ENCODE results near the gene A3GALT2.

Gene A3GALT2

DNA sequence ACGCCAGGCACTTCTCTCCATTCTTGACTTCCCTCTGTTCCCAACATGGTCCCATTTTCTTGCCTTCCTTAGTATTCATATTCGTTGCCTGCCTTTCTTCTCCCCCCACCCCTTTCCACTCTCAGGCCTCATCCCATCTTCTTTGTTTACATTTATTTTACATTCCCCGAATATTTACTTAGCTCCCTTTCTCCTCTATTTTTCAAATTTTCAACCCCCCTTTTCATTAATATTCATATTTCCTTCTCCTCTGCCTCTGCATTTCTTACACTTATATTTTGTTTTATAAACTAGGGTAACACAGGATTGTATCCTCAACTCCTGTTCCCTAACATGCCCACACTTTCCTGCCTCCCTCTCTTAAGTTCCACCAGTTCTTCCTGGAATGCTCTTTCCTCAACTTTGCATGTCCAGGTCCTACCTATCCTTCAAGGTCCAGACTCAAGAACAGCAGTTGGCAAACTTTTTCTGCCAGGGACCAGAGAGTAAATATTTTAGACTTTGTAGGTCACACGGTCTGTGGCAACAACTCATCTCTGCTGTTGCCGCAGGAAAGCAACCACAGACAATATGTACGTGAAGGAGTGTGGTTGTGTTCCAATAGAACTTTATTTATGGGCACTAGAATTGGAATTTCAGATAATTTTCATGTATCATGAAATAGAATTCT lies 29.8 kb upstream of the A3GALT2 start:
- no peak for DNase-seq (ENCODE audit: low read depth in 2 of 2)

DNA sequence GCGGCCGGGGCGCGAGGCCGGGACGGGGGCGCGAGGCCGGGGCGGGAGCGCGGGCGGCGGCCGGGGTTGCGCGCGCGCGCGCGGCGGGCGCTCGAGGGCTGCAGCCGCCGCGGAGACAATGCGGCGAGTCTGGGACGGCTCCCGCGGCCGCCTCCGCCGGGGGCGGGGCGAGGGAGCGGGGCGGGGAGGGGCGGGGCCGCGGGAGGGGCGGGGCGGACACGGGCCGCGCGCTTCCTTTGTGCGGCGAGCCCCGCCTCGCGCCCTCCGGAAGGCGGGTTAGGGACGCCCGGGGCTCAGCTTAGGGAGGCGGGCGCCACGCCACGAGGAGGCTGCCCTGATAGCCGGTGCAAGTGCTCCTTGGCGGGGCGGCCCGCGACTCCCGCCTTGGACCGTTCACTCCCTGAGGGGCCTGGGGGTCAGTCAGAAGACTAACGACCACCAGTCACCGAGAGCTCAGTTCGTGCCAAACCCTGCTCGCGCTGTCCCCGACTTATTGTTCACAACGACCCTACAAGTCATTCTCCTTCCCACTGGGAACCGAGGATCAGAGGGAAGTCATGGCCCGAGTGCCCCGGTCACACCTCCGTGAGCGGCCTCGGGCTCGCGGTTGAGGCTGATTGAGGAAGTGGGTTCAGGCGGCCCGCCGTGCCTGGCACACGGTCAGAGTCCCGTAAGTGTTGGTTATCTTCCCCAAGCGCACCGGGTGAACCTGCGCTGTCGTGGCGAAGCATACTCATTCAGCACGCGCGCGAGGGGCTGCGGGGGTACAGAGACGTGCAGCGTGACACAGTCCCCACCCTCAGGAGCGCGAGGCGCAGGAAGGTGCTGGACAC lies 29.1 kb upstream of the A3GALT2 start:
- peak; percentile 54 to 65 for DNase-seq (ENCODE audit: low read depth in 2 of 2)

DNA sequence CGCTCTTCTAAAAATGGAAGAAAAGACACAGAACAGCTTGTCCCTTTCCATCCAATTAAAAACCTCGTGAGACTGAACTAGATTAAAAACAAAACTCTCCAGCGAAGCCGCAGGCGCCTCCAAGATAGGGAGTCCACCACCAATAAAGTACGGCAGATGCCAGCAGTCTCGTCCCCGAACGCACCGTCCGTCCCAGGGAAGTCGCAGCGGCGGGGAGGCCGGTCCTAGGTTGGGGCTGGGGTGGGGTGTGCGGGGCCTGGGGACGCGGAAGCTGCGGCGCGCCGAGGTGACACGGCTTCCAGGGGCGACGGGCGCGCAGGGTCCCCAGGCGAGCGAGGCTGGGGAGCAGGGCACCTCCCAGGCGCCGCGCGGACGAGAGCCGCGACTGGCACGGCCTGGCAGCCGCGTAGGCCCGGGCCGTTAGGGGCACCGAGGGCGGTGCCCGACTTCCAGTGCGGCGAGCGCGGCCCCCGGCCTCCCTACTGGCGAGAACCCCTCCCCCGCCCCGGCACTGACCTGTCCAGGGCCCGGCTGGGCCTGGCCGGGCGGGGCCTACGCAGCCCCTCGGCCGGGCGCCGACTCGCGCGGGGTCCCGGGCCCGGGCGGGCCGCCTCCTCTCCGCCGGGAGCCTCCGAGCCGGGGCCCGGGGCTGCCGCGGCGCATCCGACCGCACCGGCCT lies 28.3 kb upstream of the A3GALT2 start:
- peak; percentile 3 for DNase-seq (ENCODE audit: low read depth in 2 of 2)

DNA sequence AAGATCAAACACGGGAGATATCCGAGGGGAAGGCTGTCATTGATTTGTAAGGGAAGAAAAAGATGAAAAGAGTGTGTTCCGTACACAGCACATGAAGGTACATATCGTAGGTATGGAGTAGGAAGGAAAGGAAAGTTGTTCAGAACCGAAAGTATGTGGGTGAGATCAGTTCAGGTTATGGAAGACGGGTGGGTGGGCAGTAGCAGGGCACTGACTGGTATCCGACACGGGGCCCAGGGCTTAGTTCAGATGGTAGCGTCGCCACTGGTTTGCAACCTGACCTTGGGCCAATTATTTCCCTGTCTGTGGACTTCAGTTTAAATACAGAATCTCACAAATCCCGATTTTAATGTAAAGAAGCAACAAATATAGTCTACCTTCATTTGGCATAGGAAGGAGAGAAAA lies 27.8 kb upstream of the A3GALT2 start:
- peak in 1 of 2 donors; percentile 7 for DNase-seq (ENCODE audit: low read depth in 2 of 2)

DNA sequence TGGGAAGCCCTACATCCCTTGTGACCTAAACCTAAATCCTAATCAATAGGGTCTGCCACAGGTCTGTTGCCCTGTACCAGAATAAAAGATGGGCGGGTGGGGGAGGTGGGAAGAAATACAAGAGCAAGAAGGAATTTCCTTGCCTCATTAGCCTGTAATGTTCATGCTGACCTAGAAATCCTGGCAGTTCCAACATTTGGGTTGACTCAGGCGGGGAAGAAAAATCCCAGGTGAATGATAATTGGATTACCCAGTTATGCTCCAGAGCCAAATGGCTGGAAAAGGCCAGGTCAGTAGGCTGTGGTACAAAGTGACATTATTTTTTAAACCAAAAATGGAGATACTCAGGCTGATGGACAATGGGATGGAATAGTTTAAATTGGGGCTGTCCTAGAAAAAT lies 27.3 kb upstream of the A3GALT2 start:
- DNase-seq (ENCODE audit: low read depth in 2 of 2) = no peak

DNA sequence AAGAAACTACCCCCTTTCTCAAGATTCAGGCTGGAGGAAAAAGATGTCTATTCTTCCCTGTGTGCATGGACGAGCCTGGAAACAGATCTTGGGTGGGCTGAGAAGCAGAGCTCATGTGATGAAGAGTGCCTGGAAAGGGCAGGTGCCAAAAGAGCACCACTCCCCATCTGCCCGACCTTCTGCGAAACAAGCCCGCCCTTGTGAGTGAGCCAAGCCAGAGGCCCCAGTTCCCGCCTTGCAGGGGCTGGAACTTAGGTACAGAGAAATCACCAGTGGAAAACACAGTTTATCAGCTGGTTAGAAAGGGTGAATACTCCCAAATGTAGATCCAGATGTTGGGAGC lies 26.7 kb upstream of the A3GALT2 start:
- no peak for DNase-seq (ENCODE audit: low read depth in 2 of 2)

DNA sequence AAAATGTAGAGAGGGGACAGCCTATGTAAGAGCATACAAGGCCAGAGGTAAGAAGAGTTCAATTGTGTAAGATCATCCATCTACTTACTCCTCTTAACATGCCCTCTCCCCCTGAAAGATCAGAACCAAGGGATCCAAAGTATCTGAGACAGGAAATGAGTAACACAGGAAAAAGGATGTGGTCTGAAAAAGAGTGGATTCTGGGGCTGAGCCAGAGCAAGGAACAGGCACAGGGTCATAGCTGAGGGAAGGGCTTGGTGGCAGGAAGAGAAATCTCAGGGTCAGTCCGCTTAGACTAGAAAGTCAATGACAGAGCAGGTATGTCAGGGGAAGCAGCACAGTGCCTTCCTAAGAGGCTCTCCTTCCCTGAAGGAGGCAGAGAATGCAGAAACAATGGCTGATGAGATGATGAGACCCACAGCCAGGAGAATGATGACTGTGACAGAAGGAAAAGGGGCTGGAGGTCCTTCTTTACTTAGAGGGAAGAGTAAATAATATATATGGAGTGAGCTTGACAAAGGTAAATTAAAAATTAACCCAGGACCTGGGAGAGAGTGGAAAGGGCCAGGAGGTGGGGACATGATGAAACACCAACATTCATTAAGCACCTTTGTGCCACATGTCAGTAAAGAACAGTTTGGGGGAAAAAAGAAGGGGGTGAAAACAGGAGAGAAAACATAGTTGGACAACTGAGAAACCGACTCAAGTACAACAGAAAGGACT lies 26.2 kb upstream of the A3GALT2 start:
- DNase-seq (ENCODE audit: low read depth in 2 of 2) = no peak

DNA sequence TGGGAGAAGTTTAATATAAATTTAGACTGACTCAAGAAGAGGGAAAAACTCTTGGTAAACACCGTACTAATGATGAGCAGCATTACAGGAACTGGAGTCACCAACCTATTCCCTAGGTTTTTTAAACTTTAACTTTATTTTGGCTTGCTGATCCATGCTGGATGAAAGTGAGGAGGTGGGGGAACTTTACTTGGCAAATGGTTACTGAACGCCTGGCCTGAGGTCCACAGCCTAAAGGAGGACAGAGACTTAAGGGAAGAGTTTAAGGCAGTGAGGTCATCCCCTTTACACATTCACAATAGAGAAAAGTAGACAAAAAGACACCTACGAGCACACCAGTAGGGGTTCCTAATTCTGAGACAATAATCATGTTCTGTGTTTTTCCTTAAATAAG lies 25.6 kb upstream of the A3GALT2 start:
- no peak for DNase-seq (ENCODE audit: low read depth in 2 of 2)

DNA sequence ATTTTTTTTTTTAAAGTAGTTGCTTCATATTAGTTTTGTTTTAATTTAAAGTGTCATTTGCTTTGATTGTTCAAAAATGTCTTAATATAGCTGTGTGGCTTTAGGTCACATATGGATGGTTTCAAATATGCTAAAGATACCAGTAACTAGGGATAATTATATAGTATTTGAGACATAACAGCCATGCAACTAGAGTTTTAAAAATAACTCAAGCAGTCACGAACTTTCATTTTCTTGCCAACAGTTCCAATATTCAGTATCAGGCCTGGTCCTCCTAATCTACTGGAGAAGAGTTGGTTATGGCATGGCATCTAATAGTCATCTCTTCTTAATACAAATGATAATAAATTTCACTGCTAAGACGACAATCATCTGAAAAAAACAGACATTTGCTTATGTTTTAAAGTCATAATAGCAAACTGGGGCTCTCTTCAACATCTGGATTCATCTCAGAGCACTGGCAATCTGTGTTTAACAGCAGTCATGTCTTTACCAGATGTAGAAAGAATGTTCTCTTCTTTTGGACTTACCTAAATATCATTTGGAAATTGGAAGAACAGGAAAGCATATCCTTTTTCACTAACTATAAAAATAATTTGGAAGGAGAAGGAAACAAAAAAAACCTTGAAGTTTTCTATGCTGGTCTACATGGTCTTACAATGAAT lies 24.1 kb upstream of the A3GALT2 start:
- DNase-seq (ENCODE audit: low read depth in 2 of 2) = no peak

DNA sequence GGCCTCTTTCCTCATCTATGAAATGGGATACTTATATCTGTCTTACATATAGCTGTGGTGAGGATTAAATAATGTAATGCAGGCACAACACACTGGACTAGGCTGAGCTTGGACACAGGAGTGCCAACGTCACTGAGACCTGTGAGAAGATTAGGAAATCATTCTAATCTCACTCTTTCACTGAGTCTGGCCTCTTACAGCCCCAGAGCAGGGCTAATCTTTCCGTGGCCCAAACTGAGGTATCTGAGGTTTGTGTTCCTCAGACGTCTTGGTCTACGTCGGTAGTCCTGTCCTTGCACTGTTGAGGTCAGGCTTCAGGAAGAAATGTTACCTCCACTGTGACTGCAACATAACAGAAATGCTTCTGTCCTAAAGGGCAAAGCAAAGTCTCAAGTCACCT lies 22.6 kb upstream of the A3GALT2 start:
- no peak for DNase-seq (ENCODE audit: low read depth in 2 of 2)

DNA sequence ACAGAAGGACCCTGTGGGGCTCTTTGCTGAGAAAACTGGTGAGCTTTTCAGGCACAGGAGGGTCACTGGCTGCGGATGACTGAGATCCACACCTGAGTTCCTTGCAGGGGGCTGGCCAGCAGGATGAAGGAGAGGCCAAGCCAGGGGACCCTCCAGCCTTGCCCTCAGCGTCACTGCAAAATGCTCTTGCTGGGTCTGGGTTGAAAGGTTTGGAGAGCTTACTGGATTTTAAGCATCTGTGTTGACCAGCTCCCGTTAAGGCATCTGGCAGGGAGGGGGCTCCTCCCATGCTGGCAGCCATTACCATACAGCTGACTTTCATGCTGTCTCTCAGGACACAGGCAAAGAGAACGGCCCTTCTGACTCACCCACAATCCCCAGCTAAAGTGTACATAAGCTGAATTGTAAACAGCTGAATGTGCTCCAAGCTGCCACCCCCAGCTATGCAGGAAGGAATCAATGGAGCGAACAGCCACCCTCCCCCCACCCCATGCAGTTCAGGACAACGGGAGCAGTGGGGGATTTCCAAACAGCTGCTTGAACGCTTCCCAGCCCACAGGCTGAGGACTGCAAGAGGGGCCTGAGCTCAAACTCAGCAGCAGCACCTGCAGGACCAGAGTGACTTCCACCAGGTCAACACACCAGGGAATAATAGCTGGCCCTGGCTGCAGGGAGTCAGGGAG lies 21.3 kb upstream of the A3GALT2 start:
- DNase-seq (ENCODE audit: low read depth in 2 of 2) = no peak

DNA sequence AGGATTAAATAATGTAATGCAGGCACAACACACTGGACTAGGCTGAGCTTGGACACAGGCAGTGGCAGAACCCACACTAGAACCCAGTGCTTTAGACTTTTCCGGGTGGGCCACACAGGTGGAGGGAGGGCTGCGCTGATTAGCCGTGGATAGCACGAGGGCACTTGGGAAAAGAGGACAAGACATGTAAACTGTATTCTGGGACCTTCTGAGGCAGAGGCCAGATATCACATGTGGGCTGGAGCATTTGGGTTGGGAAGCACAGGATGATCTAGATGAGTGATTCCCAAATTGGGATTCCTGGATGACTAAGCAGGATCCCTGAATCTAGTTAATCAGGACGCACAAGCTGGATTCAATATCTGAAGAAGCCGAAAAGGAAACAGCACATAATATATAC lies 20.3 kb upstream of the A3GALT2 start:
- no peak for DNase-seq (ENCODE audit: low read depth in 2 of 2)

DNA sequence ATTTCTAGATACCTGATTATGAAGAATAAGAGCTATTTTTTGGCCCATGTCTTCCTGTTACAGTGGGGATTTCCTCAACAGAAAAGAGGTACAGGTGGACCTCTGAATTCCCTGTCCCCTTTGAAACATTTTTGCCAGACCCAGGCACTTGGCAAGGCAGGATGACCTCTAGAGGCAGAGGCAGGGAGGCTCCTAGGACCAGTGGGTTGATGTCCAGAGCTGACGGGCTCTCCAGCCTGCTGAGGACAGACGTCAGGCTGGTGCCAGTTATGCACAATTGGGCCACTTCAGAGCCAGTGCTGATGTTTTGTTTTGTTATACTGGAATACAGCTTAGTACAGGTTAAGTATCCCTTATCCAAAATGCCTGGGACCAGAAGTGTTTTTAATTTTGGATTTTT lies 18.5 kb upstream of the A3GALT2 start:
- no peak for DNase-seq (ENCODE audit: low read depth in 2 of 2)

DNA sequence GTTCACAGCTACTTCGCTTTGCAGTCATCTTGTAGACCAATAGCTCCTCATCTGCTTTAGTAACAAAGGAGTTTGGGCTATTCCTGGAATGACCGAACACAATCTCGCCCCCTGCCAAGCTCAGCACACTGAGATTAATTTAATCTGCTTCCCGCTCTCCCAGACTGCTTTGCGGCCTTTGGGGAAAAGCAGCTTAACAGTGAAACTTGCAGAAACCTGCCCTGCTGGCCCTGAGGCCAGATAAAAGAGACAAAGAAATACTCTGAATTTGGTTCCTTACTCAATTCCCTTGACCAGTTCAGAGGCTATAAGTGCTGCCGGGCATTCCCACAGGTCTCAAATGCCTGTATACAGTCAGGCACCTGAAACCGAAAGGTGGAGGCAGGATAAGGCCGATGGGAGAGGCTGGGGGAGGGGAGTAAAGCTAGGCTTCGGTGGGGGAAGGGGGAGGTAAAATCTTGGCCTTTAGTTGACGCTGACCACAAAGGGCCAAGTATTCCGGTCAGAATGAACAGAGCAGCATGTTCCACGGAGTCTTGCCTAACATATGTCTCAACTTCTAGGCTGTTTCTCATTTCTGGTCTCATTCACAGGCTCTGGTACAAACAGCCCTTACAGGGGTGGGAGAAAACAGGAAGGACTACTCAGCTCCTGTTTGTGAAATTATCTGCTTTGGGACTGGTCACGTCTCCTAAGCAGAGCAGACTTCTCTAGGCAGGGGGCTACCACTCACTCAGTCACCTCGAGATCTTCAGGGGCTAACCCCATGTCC lies 17.7 kb upstream of the A3GALT2 start:
- no peak for DNase-seq (ENCODE audit: low read depth in 2 of 2)

DNA sequence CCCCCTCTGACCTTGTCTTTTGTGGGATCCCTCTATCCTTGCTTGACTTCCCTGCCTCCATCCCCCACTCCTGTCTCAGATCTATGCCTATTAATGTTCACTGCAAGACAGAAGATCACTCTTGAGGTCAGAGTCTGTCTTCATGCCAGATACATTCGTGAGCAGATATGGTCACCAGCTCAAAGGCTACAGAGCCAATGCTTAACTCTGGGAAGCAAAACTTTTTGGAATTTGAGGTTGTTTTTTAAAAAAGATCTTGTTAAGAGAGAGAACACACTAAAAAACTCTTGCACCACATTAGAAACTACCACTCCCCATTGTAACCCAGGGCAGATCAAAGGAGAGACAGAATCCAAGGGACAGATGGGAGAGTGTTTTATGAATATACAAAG lies 17.1 kb upstream of the A3GALT2 start:
- DNase-seq (ENCODE audit: low read depth in 2 of 2) = no peak

DNA sequence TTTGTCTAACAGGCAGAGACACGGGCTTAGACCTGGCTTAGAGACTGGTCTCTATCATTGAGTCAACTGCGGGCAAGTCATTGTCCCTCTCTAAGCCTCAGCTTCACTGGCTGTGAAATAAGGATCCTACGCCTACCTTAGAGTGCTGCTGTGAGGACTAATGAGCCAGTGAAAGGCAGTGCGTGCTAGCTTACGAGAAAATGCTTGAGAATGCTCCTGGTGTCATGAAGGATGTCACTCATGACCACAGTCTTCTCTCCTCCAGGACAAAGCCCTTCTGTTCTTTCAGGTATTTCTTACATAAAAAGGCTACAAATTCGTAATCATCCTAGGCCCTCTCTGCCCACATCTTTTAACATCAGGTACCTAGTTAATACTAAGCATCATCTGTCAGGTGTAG lies 16.5 kb upstream of the A3GALT2 start:
- no peak for DNase-seq (ENCODE audit: low read depth in 2 of 2)

DNA sequence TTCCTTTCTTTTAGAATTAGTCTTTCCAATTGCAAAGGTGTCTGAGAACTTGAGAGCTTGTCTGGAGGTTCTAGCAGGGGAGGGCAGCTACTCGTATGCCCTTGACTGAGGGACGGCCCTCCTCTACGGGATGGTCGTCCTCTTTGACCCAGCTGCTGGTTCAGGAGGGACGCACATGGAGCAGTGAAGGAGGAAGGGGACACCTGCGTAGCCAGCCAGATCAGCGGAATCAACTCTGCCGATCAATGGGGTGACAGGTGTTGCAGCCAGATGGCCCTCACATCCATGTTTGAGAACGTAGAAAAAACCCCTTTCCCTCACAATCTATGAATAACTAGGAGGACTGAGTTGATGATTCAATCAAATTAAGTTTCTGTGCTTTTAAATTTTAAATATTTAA lies 15.7 kb upstream of the A3GALT2 start:
- no peak for DNase-seq (ENCODE audit: low read depth in 2 of 2)

DNA sequence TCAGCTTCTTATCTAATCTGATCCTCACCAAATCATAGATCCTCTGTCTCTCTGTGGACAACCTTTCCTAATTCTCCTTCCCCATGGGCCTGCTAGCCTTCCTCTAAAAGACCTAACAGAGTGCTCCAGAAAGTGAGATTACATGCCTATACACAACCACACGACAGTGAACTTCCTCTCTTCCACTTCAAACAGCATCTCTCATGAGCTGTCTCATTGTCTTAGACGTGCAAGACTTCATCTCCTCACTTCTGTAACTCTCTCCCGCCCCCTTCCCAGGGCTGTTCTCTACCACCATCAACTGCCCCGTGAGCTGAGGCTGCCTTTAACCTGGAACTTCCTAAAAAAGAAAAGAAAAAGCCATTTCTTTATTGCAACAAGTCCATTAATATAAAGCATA lies 14.1 kb upstream of the A3GALT2 start:
- DNase-seq (ENCODE audit: low read depth in 2 of 2) = no peak

DNA sequence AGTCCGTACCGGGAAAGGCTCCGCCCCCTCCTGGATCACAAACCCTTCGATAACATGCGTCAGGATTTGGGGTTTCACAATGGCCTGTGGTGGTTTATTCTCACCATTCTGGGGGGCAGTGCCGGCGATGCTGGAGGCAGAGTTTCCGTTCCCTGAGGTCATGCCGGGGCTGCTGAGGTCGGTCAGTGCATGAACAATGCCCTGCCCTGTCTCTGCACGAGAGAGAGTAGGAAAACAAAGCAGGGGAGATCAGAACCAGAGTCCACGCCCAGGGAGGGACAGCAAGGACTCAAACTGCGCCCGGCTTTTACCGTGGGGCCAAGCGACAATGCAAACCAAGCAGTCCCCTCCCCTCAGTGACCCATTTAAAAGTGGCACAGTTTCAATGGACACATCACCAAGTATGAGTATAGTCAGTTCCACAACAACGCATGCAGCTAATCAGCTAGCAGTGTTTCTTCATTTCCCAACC lies 13.2 kb upstream of the A3GALT2 start:
- DNase-seq (ENCODE audit: low read depth in 2 of 2) = no peak

DNA sequence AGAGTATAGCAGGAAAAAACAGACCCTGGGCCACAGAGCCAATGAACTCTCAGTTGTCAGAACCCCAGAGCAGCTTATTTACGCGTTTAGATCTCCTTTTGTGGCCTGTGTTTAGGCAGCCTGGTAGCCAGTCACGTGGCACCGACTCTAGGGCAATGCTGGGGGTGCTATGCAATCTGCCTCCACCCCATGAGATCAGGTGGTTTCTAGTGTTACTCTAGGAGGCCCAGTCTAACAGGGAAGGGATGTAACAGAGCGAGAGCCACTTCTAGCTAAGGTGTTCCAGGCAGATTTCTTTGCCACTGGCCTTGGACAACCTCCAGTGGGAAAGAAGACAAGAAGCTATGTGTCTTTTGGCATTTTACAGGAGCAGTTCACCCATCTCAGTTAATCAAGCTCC lies 12.0 kb upstream of the A3GALT2 start:
- DNase-seq (ENCODE audit: low read depth in 2 of 2) = no peak
